ENCODE data around the gene ENTREP1. TPM values are rescaled to one million over a fixed set of nuclear protein-coding genes. Genes with fewer than 3 reads are reported as not detected.

The ENTREP1 gene
- total RNA-seq, result not detected

GRCh38 chr9:69324549-69325401 is at the start of gene ENTREP1:
Gene ENTREP1, plus strand, starts transcription at chr9:69325215. Its CDS starts 95 bp downstream, at chr9:69325310.
- ATAC-seq (replicated peaks in 1 of 2) (peak; percentile 68 to 72), DNase-seq (peak; percentile 7 to 15)
- Mint-ChIP-seq H3K4me1 (ENCODE audit: low read depth) (peaks cover 8% of the 10 kb centered on the region), H3K4me3 (peak within 1 kb of the TSS; percentile 70 to 76), H3K27me3 (ENCODE audit: low read depth) (peaks cover 81% of the 10 kb centered on the region), H3K36me3 (ENCODE audit: insufficient read depth in 2 of 2) (no peaks in the 10 kb centered on the region), H3K27ac (no peak within 1 kb of the TSS), H3K9me3 (no peaks in the 10 kb centered on the region)

- Mint-ChIP-seq H3K27ac (no peak overlapping the region), H3K36me3 (ENCODE audit: insufficient read depth in 2 of 2) (peaks cover 15 to 24% of the 10 kb centered on the region in 2 donors), H3K9me3 (peaks cover 14% of the 10 kb centered on the region in 2 donors), H3K27me3 (ENCODE audit: low read depth) (peaks cover 29% of the 10 kb centered on the region), H3K4me3 (no peak overlapping the region), H3K4me1 (ENCODE audit: low read depth) (peaks cover 12% of the 10 kb centered on the region)
- DNase-seq, result no peak
- ATAC-seq (replicated peaks in 1 of 2), result no peak
These were observed 48.2 kb upstream of the ENTREP1 start for GRCh38 chr9:69276775-69277174.

- Mint-ChIP-seq H3K27me3 (ENCODE audit: low read depth) (peaks cover 41% of the 10 kb centered on the region), H3K4me1 (ENCODE audit: low read depth) (peaks cover 12% of the 10 kb centered on the region), H3K27ac (no peak overlapping the region), H3K36me3 (ENCODE audit: insufficient read depth in 2 of 2) (peaks cover 17 to 29% of the 10 kb centered on the region in 2 donors), H3K9me3 (peaks cover 14% of the 10 kb centered on the region in 2 donors), H3K4me3 (no peak overlapping the region)
- DNase-seq, result peak; percentile 42 to 62
- peak; percentile 91 to 95 for ATAC-seq (replicated peaks in 1 of 2)
These were observed 45.8 kb upstream of the ENTREP1 start for GRCh38 chr9:69279084-69279731.

- peaks cover 13 to 16% of the 10 kb centered on the region in 2 donors for H3K9me3 Mint-ChIP-seq
- H3K4me3 Mint-ChIP-seq, result no peak overlapping the region
- ATAC-seq (replicated peaks in 1 of 2), result no peak
These were observed 45.3 kb upstream of the ENTREP1 start for GRCh38 chr9:69279733-69280132.

GRCh38 chr9:69283003-69283402 is 42.0 kb upstream of the ENTREP1 start:
- no peak overlapping the region for H3K4me3 Mint-ChIP-seq
- no peak overlapping the region for H3K27ac Mint-ChIP-seq
- peaks cover 12% of the 10 kb centered on the region for H3K4me1 Mint-ChIP-seq (ENCODE audit: low read depth)
- DNase-seq (no peak), ATAC-seq (replicated peaks in 1 of 2) (no peak)
- H3K9me3 Mint-ChIP-seq, result peaks cover 13% of the 10 kb centered on the region in 2 donors
- peaks cover 59% of the 10 kb centered on the region for H3K27me3 Mint-ChIP-seq (ENCODE audit: low read depth)
- H3K36me3 Mint-ChIP-seq (ENCODE audit: insufficient read depth in 2 of 2), result peaks cover 16 to 22% of the 10 kb centered on the region in 2 donors

More at GRCh38 chr9:69279733-69280132, 45.3 kb upstream of the ENTREP1 start:
- peaks cover 12% of the 10 kb centered on the region for H3K4me1 Mint-ChIP-seq (ENCODE audit: low read depth)
- DNase-seq, result no peak
- no peak overlapping the region for H3K27ac Mint-ChIP-seq
- peaks cover 42% of the 10 kb centered on the region for H3K27me3 Mint-ChIP-seq (ENCODE audit: low read depth)
- H3K36me3 Mint-ChIP-seq (ENCODE audit: insufficient read depth in 2 of 2), result peaks cover 19 to 26% of the 10 kb centered on the region in 2 donors

- DNase-seq (no peak), ATAC-seq (replicated peaks in 1 of 2) (no peak)
- H3K27ac Mint-ChIP-seq, result no peak overlapping the region
- H3K9me3 Mint-ChIP-seq, result peaks cover 0 to 3% of the 10 kb centered on the region in 2 donors
- peaks cover 0 to 2% of the 10 kb centered on the region in 2 donors for H3K36me3 Mint-ChIP-seq (ENCODE audit: insufficient read depth in 2 of 2)
- H3K4me1 Mint-ChIP-seq (ENCODE audit: low read depth), result no peaks in the 10 kb centered on the region
- peaks cover 38% of the 10 kb centered on the region for H3K27me3 Mint-ChIP-seq (ENCODE audit: low read depth)
- H3K4me3 Mint-ChIP-seq, result no peak overlapping the region
These were observed 32.9 kb upstream of the ENTREP1 start for GRCh38 chr9:69292078-69292477.

GRCh38 chr9:69293156-69293555 is 31.9 kb upstream of the ENTREP1 start:
- peaks cover 28% of the 10 kb centered on the region for H3K27me3 Mint-ChIP-seq (ENCODE audit: low read depth)
- peaks cover 0 to 2% of the 10 kb centered on the region in 2 donors for H3K36me3 Mint-ChIP-seq (ENCODE audit: insufficient read depth in 2 of 2)
- peaks cover 0 to 3% of the 10 kb centered on the region in 2 donors for H3K9me3 Mint-ChIP-seq
- H3K27ac Mint-ChIP-seq, result no peak overlapping the region
- no peak overlapping the region for H3K4me3 Mint-ChIP-seq
- H3K4me1 Mint-ChIP-seq (ENCODE audit: low read depth), result no peaks in the 10 kb centered on the region
- no peak for DNase-seq
- ATAC-seq (replicated peaks in 1 of 2), result no peak

GRCh38 chr9:69295872-69296552 is 29.0 kb upstream of the ENTREP1 start:
- Mint-ChIP-seq H3K4me1 (ENCODE audit: low read depth) (peaks cover 7% of the 10 kb centered on the region), H3K27ac (no peak overlapping the region), H3K9me3 (no peaks in the 10 kb centered on the region), H3K36me3 (ENCODE audit: insufficient read depth in 2 of 2) (peaks cover 0 to 1% of the 10 kb centered on the region in 2 donors), H3K27me3 (ENCODE audit: low read depth) (peaks cover 23% of the 10 kb centered on the region), H3K4me3 (no peak overlapping the region)
- DNase-seq (no peak), ATAC-seq (replicated peaks in 1 of 2) (no peak)

- Mint-ChIP-seq H3K4me3 (no peak overlapping the region), H3K4me1 (ENCODE audit: low read depth) (peaks cover 7% of the 10 kb centered on the region), H3K27ac (no peak overlapping the region), H3K27me3 (ENCODE audit: low read depth) (peaks cover 28% of the 10 kb centered on the region), H3K9me3 (no peaks in the 10 kb centered on the region), H3K36me3 (ENCODE audit: insufficient read depth in 2 of 2) (peaks cover 0 to 1% of the 10 kb centered on the region in 2 donors)
- no peak for ATAC-seq (replicated peaks in 1 of 2)
- no peak for DNase-seq
These were observed 27.6 kb upstream of the ENTREP1 start for GRCh38 chr9:69297300-69297980.

- no peaks in the 10 kb centered on the region for H3K9me3 Mint-ChIP-seq
- peaks cover 0 to 1% of the 10 kb centered on the region in 2 donors for H3K36me3 Mint-ChIP-seq (ENCODE audit: insufficient read depth in 2 of 2)
- peaks cover 43% of the 10 kb centered on the region for H3K27me3 Mint-ChIP-seq (ENCODE audit: low read depth)
- H3K4me1 Mint-ChIP-seq (ENCODE audit: low read depth), result peaks cover 7% of the 10 kb centered on the region
- H3K4me3 Mint-ChIP-seq, result no peak overlapping the region
- no peak for DNase-seq
- no peak overlapping the region for H3K27ac Mint-ChIP-seq
- no peak for ATAC-seq (replicated peaks in 1 of 2)
These were observed 25.7 kb upstream of the ENTREP1 start for GRCh38 chr9:69299315-69299714.

GRCh38 chr9:69299826-69300225 is 25.2 kb upstream of the ENTREP1 start:
- ATAC-seq (replicated peaks in 1 of 2) (no peak), DNase-seq (no peak)
- H3K4me3 Mint-ChIP-seq, result no peak overlapping the region
- no peak overlapping the region for H3K27ac Mint-ChIP-seq
- peaks cover 46% of the 10 kb centered on the region for H3K27me3 Mint-ChIP-seq (ENCODE audit: low read depth)
- H3K4me1 Mint-ChIP-seq (ENCODE audit: low read depth), result peaks cover 7% of the 10 kb centered on the region
- H3K9me3 Mint-ChIP-seq, result no peaks in the 10 kb centered on the region
- peaks cover 0 to 1% of the 10 kb centered on the region in 2 donors for H3K36me3 Mint-ChIP-seq (ENCODE audit: insufficient read depth in 2 of 2)

GRCh38 chr9:69303331-69303730 is 21.7 kb upstream of the ENTREP1 start:
- no peak for DNase-seq
- peaks cover 0 to 1% of the 10 kb centered on the region in 2 donors for H3K36me3 Mint-ChIP-seq (ENCODE audit: insufficient read depth in 2 of 2)
- H3K27ac Mint-ChIP-seq, result no peak overlapping the region
- H3K27me3 Mint-ChIP-seq (ENCODE audit: low read depth), result peaks cover 47% of the 10 kb centered on the region
- no peaks in the 10 kb centered on the region for H3K9me3 Mint-ChIP-seq
- ATAC-seq (replicated peaks in 1 of 2), result no peak
- no peak overlapping the region for H3K4me3 Mint-ChIP-seq
- H3K4me1 Mint-ChIP-seq (ENCODE audit: low read depth), result peaks cover 7% of the 10 kb centered on the region
